Measurements from ENCODE around the gene ZNF618.

DNA sequence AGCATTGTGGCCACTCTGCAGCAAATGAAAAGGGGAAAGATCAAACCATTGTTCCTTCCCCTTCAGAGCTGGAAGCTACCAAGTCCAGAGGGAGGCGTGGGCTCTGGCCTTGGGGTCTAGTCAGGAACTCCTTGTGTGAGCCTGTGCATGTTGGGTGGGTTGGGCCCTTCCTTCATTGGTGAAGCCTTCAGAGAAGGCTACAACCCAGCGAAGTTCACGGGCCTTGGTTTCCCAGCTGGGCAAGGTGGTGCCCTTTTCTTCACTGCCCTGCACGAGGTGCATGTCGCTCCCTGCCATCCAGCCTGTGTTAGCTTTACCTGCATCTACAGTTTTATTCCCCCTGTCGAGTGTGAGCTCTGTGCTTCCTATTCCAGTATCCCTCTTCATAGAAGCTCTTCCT is 84.7 kb downstream of the ZNF618 start:
- TF ChIP-seq, protein P1, sequence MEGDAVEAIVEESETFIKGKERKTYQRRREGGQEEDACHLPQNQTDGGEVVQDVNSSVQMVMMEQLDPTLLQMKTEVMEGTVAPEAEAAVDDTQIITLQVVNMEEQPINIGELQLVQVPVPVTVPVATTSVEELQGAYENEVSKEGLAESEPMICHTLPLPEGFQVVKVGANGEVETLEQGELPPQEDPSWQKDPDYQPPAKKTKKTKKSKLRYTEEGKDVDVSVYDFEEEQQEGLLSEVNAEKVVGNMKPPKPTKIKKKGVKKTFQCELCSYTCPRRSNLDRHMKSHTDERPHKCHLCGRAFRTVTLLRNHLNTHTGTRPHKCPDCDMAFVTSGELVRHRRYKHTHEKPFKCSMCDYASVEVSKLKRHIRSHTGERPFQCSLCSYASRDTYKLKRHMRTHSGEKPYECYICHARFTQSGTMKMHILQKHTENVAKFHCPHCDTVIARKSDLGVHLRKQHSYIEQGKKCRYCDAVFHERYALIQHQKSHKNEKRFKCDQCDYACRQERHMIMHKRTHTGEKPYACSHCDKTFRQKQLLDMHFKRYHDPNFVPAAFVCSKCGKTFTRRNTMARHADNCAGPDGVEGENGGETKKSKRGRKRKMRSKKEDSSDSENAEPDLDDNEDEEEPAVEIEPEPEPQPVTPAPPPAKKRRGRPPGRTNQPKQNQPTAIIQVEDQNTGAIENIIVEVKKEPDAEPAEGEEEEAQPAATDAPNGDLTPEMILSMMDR (IDR thresholded peaks at IDR 0.05), result no peak
- TF ChIP-seq EP300 (IDR thresholded peaks at IDR 0.05), result no peak
- no peak for TF ChIP-seq POLR2AphosphoS5 (IDR thresholded peaks at IDR 0.05)
